ENCODE measurements around the gene CFAP90. TPM values are rescaled to one million over a fixed set of nuclear protein-coding genes. Genes with fewer than 3 reads are reported as not detected.

Gene CFAP90
- total RNA-seq = not detected in 2 replicates

DNA sequence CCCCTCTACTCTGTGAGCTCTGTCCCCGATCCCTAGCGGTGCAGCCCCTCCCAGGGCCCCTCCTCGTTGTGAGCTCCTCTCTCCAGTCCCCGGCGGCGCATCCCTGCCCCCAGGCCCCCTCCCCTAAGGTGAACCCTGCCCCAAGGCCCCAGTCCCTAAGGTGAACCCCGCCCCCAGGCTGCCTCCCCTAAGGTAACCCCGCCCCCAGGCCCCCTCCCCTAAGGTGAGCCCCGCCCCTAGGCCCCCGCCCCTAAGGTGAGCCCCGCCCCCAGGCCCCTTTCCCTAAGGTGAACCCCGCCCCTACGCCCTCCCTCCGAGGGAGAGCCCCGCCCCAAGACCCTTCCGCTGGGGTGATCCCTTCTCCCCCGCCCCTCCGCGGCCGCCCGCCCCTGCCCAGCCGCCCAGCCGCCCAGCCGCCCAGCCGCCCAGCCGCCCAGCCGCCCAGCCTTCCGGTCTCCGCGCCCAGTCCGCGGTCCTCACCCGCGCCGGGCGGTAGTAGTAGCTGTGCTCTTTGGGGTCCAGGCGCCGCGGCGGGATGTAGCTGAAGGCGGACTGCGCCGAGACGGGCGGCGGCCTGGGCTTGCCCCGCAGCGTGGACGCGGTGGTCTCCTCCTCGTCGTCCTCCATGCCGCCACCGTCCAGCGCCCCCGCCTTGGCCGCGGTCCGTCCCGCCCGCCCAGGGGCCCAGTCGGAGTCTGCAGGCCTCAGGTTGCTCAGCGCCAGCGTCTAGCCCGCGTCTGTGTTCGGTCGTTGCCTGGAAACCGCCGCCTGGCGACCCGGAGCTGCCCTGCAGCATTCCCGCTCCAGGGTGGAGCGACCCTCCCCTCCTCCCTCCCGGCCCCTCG, at the start of gene CFAP90:
Gene CFAP90, minus strand, starts transcription at position 739 of the 845 bp plus-strand sequence. Its CDS starts 112 bp downstream, at position 627.

GRCh38 chr5:7868773-7869473, 18.0 kb upstream of the CFAP90 start, which contains the start of the genes FASTKD3 and MTRR:
Gene FASTKD3 (minus strand): TSS chr5:7869031. CDS start chr5:7868083, 948 bp downstream.
Gene MTRR (plus strand): TSS chr5:7869148. CDS start chr5:7870795, 1,647 bp downstream.

Other genes starting within 250 kb of the CFAP90 start
- 12.7 and 15.8 TPM in 2 replicates for gene FASTKD3, start 17.9 kb upstream of the CFAP90 start, total RNA-seq
- 32.3 and 48.1 TPM in 2 replicates for gene MTRR, start 18.0 kb upstream of the CFAP90 start, total RNA-seq

Measured in vein endothelial cell (primary cell).